Choroid plexus epithelial cell (primary cell): ENCODE results near the gene SCYGR1.
"Not testable (repeated sequence)": the region's sequence is repeated elsewhere in the genome, so short reads cannot be mapped to it uniquely, and the experiment has no call there.

ENCODE experiments used
- DNase-seq: peaks from one replicate; pipeline ENCODE4 v3.0.0-alpha.2; 2010; ENCODE audit warnings: low read depth
- H3K4me3 ChIP-seq: 2 replicates; pipeline ENCODE4 v1.5.1; 2011; ENCODE audit warnings: low read depth, mild to moderate bottlenecking, control low read depth, low read length, moderate library complexity
- TF ChIP-seq, protein P1 (sequence below): conservative IDR thresholded peaks from 2 replicates; pipeline ENCODE4 v1.5.1; 2011; ENCODE audit warnings: low read depth, mild to moderate bottlenecking, control low read depth, inconsistent platforms, low read length, moderate library complexity

The SCYGR1 gene, protein sequence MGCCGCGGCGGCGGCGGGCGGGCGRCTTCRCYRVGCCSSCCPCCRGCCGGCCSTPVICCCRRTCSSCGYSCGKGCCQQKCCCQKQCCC

GRCh38 chr2:227387583-227387982 lies at the start of gene SCYGR1:
SCYGR1 (minus strand) TSS chr2:227387949; CDS start chr2:227387949, 0 bp downstream.
- not testable (repeated sequence) for H3K4me3 ChIP-seq, DNase-seq

GRCh38 chr2:227436436-227437174 lies 48.9 kb upstream of the SCYGR1 start:
- DNase-seq: no peak
- no peak overlapping the region for H3K4me3 ChIP-seq
- TF ChIP-seq, protein P1, sequence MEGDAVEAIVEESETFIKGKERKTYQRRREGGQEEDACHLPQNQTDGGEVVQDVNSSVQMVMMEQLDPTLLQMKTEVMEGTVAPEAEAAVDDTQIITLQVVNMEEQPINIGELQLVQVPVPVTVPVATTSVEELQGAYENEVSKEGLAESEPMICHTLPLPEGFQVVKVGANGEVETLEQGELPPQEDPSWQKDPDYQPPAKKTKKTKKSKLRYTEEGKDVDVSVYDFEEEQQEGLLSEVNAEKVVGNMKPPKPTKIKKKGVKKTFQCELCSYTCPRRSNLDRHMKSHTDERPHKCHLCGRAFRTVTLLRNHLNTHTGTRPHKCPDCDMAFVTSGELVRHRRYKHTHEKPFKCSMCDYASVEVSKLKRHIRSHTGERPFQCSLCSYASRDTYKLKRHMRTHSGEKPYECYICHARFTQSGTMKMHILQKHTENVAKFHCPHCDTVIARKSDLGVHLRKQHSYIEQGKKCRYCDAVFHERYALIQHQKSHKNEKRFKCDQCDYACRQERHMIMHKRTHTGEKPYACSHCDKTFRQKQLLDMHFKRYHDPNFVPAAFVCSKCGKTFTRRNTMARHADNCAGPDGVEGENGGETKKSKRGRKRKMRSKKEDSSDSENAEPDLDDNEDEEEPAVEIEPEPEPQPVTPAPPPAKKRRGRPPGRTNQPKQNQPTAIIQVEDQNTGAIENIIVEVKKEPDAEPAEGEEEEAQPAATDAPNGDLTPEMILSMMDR: no peak

GRCh38 chr2:227433171-227433570 lies 45.4 kb upstream of the SCYGR1 start:
- H3K4me3 ChIP-seq: no peak overlapping the region
- DNase-seq: no peak
- TF ChIP-seq, protein P1: no peak

DNA sequence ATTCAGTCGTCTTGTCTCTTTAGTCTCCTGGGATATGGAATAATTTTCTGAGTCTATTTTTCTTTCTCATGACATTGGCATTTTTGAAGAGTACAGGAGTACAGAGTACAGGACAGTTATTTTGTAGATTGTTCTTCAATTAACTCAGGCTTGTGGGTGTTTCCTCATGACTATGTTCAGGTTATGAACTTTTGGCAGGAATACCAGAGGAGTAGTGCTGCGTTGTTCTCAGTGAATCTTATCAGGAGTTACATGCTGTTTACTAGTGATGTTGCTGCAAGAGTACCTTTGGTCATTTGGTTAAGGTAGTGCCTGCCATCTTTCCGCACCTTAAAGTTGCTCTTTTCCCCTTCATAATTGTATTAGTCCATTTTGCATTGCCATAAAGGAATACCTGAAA lies 42.9 kb upstream of the SCYGR1 start:
- TF ChIP-seq, protein P1: no peak
- DNase-seq: peak; percentile 80
- no peak overlapping the region for H3K4me3 ChIP-seq

- no peak overlapping the region for H3K4me3 ChIP-seq
- peak; percentile 64 for DNase-seq
- TF ChIP-seq, protein P1: no peak
These were observed 41.1 kb upstream of the SCYGR1 start for GRCh38 chr2:227428731-227429285.

GRCh38 chr2:227423656-227424499 lies 36.1 kb upstream of the SCYGR1 start:
- TF ChIP-seq, protein P1: no peak
- DNase-seq: no peak
- H3K4me3 ChIP-seq: no peak overlapping the region
